ENCODE measurements around the gene ABHD11.
"Not testable (repeated sequence)": the region's sequence is repeated elsewhere in the genome, so short reads cannot be mapped to it uniquely, and the experiment has no call there.

ABHD11 gene

DNA sequence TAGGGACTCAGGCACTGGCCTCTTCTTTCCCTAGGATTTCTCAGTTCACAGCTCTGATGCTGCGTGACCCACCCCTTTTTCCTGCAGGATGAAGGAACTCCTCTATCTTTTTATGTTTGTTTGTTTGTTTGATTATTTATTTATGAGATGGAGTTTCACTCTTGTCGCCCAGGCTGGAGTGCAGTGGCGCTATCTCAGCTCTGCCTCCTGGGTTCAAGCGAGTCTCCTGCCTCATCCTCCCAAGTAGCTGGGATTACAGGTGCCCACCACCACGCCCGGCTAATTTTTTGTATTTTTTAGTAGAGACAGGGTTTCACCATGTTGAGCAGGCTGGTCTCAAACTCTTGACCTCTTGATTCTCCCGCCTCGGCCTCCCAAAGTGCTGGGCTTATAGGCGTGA lies 18.2 kb downstream of the ABHD11 start:
- not testable (repeated sequence) for DNase-seq (ENCODE audit: extremely low read depth in 1 of 2, low read depth in 1 of 2)

DNA sequence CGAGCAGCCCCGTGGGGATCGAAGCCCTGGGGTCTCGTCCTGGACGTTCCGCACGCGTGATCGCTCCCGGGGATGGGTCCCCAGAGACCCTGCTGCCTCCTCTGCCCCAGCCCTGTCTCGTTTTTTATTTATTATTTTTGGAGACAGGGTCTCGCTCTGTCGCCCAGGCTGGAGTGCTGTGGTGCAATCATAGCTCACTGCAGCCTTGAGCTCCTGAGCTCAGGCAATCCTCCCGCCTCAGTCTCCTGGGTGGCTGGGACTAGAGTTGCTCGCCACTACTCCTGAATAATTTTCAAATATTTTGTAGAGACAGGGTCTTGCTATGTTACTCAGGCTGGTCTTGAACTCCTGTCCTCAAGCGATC lies 18.8 kb downstream of the ABHD11 start:
- DNase-seq (ENCODE audit: extremely low read depth in 1 of 2, low read depth in 1 of 2): no peak

DNA sequence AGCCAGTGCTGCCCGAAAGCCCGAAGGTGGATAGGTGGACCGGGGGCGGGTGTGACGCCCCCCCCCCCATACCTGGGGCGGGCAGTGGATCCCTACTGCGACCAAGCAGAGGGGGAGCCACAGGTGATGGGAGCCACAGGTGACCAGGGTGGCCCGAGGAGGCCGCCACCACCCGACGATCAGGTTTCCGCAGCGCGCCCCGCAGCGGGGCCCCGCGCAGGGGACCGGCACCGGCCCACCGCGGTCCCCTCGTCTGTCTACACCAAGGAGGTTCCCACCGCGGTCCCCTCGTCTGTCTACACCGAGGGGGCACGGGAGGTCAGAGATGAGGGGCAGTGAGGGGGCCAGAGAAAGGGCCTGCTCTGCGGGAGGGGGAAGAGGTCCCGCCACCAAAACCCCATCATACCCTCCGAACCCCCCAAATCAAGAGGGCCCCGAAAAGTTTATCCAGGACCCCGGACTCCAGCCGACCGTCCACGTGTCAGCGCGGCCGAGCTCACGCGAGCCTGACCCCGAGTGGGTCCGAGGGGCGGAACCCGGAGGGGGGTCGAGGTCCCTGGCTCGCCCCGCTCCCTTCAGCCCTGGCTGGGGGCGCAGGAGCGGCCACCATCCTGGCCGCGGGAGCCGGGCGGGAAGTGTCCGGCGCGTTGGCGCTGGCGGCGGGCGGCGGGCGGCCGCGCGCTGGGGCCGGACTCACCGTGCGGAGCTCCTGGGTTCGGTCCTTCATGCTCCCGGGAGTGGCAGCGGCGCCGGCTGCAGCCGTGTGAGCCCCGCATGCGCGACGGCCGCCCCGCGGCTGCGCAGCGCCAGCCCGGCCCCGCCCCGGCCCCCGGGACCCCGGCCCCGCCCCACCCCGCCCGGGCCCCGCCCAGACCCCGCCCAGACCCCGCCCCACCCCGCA lies 19.4 kb downstream of the ABHD11 start, which contains the start of gene STX1A:
STX1A (minus strand) TSS at position 765 of the 901 bp plus-strand sequence; CDS start at position 727, 38 bp downstream.
- peak in 1 of 2 donors; percentile 50 for DNase-seq (ENCODE audit: extremely low read depth in 1 of 2, low read depth in 1 of 2)

DNA sequence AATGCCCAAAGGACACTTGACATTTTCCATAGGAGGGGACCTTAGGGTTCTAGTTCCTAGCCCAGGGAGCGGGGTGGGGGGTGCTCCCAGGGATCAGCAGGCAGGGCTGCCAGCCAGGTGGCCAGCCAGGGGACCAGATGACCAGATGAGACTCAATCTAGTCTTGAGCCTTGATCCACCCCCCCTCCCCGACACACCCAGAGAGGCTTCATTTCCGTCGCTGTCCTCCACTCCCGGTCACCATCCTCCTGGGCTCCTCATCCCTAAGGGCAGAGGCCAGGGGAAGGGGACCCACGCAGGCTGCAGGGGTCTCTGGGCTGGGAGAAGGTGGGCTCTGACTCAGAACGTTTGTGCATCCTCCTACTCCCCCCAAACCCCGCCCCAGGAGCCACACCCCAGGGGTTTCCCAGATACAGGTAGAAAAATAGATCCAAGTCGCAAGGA lies 20.1 kb downstream of the ABHD11 start:
- no peak for DNase-seq (ENCODE audit: extremely low read depth in 1 of 2, low read depth in 1 of 2)

DNA sequence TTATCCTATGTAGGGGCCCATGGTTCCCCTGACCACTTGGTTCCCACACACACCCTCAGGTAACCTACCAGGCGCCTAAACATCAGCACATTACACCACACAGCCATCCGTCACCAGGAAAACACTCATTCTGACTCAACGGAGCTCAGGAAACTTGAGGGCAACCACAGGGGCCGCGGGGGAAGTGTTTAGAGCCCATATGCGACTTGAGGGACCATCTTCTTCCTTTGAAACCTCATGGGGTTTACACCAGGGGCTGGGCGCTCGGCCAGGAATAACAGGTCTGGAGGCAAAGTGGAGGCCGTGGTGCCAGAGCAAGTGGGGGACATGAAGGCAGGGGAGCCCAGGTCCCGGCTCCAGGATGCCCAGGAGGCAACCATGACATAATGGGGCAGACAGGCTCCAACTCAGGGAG lies 20.6 kb downstream of the ABHD11 start:
- peak; percentile 66 to 84 for DNase-seq (ENCODE audit: extremely low read depth in 1 of 2, low read depth in 1 of 2)

DNA sequence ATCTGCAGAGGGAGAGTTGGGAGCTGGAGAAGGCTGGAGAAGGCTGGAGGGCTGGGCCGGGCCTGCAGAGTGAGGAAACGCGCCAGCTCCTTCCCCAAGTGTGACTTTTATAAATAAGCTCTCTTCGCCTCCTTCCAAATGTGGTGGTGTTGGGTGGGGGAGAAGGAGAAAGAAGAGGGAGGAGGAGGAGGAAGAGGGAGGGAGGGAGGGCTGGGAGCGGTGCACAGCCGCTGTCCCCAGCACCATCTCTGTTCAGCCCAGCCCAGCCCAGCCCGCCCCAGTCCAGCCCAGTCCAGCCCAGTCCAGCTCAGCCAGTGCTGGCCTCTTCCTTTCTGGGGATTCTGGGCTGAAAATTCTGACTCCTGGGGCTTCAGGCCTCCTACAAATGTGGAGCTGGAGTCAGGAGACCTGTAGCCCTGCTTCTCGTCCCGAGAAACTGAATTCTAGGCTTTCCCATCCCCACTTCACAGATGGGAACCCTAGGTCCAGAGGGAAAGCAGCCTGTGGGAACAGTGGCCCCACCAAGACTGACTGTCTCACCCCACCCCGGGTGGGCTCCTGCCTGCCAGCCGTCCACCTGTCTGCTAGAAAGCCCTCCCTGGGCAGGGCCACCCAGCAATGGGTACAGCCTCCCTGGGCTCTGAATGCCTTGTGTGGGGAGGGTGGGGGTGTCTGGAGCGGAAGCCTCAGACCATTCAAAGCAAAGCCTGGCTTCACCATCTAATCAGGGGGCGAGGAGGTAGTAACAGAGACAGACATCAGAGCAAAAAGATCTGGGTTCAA lies 21.4 kb downstream of the ABHD11 start:
- no peak for DNase-seq (ENCODE audit: extremely low read depth in 1 of 2, low read depth in 1 of 2)

DNA sequence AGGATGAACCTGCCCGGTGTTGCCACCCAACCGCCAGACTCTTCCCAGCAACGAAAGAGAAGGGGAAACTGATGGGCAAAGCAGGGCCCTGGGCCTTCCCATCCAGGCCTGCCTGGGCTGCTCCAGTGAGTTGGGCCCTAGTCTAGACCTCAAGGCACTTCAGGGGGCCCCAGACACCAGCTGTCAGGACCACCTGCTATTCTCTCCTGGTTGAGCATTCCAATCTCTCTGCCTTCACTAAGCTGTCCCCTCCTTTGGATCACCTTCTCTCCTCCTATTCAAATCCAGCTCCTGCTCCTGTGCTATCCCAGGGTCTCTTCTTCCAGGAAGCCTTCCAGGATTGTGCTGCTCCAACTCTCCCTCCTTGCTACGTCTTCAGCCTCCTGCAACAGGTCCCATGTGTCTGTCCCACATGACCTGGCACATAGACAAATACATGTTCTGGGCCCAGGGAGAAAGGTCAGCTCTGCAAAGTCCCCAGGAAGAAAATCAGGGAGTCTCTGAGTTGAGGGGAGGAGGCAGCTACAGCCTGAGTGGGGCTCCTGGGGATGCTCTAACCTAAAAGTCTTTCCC lies 22.2 kb downstream of the ABHD11 start:
- no peak for DNase-seq (ENCODE audit: extremely low read depth in 1 of 2, low read depth in 1 of 2)

DNA sequence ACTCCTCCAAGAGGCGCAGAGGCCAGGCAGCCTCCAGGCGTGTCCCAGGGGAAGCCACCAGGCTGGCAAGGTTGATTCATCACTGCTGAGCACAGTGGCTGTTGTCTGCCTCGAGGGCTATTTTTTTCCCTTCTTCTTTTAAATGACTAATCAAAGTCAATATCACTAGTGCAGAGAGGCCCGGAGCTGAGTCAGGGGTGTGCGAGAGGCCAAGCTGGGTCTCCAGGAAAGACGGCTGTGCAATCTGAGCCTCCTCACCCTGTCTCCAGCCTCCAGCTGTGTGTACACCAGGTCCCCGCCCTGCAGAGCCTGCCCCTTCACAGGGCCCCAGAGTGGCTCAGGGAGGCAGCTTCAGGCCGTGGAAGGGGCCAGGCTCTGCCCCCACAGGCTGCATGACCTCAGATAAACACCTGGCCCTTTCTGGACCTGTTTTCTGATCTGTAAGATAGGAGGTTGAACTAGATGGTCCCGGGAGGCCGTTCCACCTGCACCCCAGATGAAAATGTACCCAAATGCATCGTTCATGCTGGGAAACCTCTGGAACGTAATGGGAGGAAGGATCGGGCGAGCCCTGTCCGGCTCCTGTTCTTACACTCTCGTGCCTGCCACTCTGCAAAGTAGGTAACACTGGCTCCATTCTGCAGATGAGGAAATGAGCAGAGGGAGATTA lies 22.8 kb downstream of the ABHD11 start:
- DNase-seq (ENCODE audit: extremely low read depth in 1 of 2, low read depth in 1 of 2): peak in 1 of 2 donors; percentile 84

DNA sequence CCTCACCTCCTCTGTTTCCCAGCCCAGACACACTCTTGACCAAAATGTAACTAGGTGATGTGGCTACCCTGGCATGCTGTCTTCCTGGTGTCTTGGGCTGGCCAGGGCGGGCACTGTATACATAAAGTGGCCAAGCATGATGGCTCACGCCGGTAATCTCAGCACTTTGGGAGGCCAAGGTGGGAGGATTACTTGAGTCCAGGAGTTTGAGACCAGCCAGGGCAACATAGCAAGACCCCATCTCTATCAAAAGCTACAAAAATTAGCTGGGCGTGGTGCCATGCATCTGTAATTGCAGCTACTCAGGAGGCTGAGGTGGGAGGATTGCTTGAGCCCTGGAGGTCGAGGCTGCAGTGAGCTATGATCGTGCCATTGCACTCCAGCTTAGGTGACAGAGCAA lies 25.3 kb downstream of the ABHD11 start:
- not testable (repeated sequence) for DNase-seq (ENCODE audit: extremely low read depth in 1 of 2, low read depth in 1 of 2)

DNA sequence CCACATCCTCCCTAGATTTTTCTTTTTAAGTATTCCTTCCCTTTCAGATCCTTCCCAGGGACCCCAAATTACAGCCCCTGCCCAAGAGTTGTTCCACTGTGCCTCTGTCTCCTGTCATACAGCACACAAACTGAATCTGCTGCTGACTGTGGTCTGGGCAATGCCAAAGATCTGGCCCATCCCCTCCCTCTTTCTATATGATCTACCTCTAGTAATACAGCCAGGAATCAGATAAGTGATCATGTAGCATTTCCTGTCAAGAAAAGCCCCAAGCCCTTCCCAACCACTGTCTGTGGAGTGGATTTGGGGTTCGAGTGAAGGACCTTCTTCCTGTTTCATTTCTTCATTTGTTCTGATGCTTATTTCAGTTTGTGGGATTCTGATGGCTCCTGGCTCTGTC lies 25.8 kb downstream of the ABHD11 start:
- DNase-seq (ENCODE audit: extremely low read depth in 1 of 2, low read depth in 1 of 2): no peak

DNA sequence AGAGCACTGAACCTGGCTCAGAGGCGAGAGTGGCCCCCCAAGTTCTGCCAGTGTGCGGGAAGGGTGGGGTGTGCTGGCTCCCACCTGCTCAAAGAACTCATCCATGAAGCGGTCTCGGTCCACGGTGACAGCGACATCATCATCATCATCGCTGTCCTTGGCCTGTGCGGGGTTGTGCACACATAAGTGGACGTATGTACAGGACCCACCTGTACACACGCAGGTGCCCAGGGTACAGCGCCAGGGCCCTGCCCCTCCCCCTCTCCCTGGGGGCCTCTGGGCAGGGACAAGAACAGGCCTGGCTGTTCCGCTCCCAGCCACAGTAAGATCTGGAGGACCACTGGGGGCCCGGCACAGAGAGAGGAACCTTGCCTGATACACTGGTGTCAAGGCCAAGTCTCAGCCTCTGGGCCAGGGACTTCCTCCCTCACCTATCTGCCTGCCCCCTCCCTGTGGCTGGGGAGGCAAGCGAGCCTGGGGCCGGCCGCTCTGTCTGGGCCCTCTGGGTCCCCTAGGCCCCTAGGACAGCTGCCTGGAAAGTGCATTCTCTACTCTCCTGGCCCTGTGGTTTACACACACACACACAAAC lies 29.5 kb downstream of the ABHD11 start:
- DNase-seq (ENCODE audit: extremely low read depth in 1 of 2, low read depth in 1 of 2): no peak

DNA sequence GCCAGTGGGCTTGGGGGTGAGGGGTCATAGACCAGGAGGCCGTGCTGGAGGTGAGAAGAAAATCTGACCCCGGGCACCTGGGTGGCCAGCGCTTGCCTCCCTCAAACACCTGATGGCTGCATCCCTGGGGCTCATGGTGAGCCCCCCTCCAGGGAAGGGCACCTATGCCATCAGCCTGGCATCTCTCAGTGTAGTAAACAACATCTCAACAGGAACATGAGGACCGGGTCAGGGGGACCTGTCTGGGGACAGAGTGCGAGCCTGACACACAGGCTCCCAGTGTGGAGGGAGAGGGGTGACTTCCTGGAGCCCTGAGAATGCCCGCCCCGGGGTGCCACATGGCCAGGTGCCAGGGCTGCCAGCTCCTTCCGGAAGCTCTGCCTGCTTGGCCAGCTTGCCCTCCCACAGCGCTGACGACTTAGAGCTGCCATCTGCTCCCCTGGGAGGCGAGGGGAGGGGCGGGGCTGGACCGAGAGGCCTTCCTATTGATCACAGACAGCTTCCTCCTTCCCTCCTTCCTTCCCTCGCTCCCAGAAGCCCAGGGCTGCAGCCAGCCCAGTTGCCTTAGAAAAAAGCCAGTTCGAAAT lies 31.5 kb downstream of the ABHD11 start:
- no peak for DNase-seq (ENCODE audit: extremely low read depth in 1 of 2, low read depth in 1 of 2)

DNA sequence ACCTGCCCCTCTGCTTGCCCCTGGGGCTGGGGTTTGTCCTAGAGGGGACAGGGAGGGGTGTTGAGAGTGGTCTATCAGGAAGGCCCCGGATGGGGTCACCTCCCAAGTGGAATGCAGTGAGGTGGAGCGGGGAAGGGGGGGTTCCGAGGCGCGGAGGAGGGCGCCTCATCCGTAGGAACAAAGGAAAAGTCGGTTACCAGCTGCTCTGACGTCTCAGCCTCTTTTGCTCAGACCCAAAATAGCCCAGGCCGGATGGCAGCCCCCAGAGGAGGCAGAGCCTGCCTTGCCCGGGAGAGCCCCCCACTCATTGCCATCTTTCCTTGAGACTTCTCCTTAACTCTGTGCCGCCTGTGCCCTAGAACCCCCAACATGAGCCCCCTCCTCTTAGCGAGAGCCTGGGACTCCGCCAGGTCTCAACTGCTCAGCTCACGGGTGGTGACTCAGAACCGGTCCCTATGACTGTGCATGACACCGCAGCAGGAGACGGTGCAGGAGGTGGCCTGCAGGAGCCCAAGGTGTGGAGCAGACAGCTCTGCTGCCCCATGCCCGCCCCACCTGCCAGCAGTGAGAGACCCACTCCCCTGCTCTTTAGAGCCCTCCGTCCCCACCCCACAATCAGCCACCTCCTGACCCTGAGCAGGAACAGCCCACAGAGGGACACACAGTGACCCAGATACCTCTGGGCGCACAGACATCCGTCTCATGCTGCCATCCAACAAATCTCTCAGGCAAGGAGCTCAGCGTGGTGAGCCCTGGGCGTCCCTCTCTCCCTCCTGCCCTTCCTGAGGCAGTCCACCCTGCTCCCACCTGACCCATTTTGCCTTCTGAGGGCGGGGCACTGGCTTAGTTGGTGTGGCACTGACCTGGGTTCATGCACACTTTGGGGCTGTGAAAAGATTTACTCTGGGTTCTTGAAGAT lies 32.2 kb downstream of the ABHD11 start:
- DNase-seq (ENCODE audit: extremely low read depth in 1 of 2, low read depth in 1 of 2): peak in 1 of 2 donors; percentile 43

DNA sequence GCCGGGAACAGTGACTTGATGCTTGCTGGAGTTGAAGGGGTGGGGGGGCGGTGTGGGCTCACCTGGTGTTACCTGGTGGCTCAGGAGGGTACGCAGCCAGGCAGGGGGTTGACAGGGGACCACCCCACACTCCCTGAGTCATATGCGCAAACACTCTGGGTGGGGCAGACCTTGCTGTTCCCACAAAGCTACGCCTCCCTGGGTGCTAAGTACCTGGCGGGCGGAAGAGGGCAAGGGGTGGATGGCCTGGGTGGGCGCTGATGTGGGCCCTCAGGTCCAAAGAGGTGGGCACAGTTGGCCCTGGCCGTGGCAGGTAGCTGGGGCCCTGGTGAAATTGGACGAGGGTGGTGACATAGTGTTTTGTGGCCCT lies 33.1 kb downstream of the ABHD11 start:
- no peak for DNase-seq (ENCODE audit: extremely low read depth in 1 of 2, low read depth in 1 of 2)

DNA sequence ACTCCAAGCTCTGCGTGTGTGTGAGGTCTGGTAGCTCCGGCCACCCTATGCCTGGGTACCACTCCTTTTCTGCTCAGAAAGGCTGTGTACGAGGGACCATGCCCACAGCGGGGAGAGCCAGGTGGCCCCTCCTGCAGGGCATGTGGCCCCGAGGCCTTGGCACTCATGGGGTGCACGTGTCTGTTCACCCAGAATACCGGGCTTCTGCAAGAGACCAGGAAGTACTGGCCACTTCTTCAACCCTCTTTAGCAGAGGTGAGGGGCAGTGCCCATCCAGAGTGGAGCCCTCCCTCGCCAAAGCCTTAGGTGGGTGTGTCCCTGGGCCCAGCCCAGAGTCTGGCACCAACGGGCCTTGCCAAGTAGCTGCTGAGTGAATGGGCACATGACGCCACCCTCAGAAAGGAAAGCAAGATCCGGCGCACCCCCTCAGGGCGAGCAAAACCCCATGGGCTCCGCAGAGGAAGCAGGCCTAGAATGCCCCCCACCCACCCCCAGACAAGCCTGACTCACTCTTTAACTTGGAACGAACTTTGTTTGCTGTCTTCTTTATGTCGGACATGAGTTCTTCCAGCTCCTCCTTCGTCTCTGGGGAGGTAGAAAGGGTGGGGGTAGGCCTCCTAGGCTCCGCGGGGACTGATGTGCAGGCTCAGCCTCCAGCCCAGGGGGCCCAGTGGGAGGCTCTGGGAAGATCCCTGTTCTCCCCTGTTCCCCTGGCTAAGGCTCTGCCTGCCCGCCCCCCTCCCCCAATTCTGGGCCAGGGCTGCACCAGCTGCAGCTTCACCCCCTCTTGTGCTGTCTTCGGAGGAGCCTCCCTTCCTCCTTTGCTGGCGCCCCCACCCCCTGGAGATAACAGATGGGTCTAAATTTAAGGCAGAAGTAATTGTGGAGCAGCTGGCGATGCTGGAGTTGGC lies 33.7 kb downstream of the ABHD11 start:
- DNase-seq (ENCODE audit: extremely low read depth in 1 of 2, low read depth in 1 of 2): no peak

DNA sequence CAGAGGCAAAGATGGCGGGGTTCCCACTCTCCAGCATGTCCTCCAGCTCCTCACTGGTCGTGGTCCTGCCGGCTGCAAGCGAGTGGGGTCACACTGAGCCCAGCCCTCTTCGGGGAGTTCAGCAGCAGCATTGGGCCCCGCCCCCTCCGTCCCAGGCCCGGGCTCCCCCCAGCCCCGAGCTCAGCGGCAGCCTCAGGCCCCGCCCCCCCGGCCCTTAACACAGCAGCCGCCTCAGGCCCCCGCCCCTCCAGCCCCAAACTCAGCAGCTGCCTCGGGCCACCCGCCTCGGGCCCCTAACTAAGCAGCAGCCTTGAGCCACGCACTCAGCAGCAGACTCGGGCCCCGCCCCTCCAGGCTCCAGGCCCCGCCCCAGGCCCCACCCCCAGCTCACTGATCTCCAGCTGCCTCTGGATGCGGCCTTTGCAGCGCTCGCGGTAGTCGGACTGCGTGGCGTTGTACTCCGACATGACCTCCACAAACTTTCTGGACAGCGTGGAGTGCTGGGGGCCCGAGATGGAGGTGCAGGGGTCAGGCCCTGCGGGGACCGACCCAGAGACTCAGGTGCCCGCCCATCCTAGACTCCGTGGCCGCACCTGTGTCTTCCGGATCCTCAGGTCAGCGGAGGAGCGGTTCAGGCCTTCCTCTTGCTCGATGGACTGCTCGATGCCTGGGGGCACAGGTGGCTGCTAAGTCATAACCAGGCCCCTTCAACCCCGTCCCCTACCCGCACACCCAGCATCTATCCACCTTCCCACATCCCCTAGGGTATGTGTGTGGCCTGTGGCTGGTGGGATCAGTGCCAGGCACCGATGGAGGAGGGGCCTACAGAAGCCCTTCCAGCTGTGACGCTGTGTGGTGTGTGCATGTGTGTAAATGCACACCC lies 34.6 kb downstream of the ABHD11 start:
- DNase-seq (ENCODE audit: extremely low read depth in 1 of 2, low read depth in 1 of 2): no peak

DNA sequence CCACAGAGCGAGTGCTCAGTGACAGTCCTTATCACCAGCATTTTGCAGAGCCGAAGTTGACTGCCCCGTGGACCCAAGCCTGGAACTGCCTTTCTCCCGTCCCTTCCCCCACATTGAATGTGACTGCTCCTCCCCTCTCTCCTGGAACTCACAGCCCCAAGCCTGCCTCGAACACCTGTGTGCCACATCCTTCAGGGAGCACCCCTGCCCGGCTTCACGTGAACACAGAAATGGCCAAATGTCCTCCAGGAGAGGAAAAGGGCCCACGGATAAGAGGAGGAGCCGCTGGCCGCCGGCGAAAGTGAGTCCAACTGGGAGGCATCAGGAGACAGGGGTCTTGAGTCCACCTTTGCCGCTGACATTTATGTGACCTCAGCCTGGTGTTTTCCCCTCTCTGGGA lies 35.4 kb downstream of the ABHD11 start:
- DNase-seq (ENCODE audit: extremely low read depth in 1 of 2, low read depth in 1 of 2): no peak
